Measurements from ENCODE around the gene G3BP1.

G3BP1 gene

GRCh38 chr5:151795426-151795825 is 23.7 kb downstream of the G3BP1 start:
- TF ChIP-seq YY1 (IDR thresholded peaks at IDR 0.05; ENCODE audit: low read depth) (no peak), EGR1 (IDR thresholded peaks at IDR 0.05) (no peak), NFIC (IDR thresholded peaks at IDR 0.05) (no peak), TAF1 (IDR thresholded peaks at IDR 0.05; ENCODE audit: low read depth) (no peak), FOXM1 (IDR thresholded peaks at IDR 0.05; ENCODE audit: borderline replicate concordance, low read depth) (no peak), MAX (IDR thresholded peaks at IDR 0.05) (no peak), CEBPB (IDR thresholded peaks at IDR 0.05) (no peak), REST (IDR thresholded peaks at IDR 0.05; ENCODE audit: low read depth) (no peak), TCF12 (IDR thresholded peaks at IDR 0.05; ENCODE audit: low read depth) (no peak), ZBTB7A (IDR thresholded peaks at IDR 0.05; ENCODE audit: low read depth) (no peak), CREB1 (IDR thresholded peaks at IDR 0.05; ENCODE audit: low read depth) (no peak), TEAD4 (IDR thresholded peaks at IDR 0.05) (no peak), EP300 (IDR thresholded peaks at IDR 0.05; ENCODE audit: borderline replicate concordance) (no peak)

GRCh38 chr5:151798674-151799073 is 26.9 kb downstream of the G3BP1 start:
- TF ChIP-seq YY1 (IDR thresholded peaks at IDR 0.05; ENCODE audit: low read depth) (no peak), EP300 (IDR thresholded peaks at IDR 0.05; ENCODE audit: borderline replicate concordance) (no peak), CREB1 (IDR thresholded peaks at IDR 0.05; ENCODE audit: low read depth) (no peak), CEBPB (IDR thresholded peaks at IDR 0.05) (no peak), NFIC (IDR thresholded peaks at IDR 0.05) (no peak), TEAD4 (IDR thresholded peaks at IDR 0.05) (no peak), MAX (IDR thresholded peaks at IDR 0.05) (no peak)

GRCh38 chr5:151799407-151799806 is 27.7 kb downstream of the G3BP1 start:
- no peak for TF ChIP-seq EP300 (IDR thresholded peaks at IDR 0.05; ENCODE audit: borderline replicate concordance)
- TF ChIP-seq CREB1 (IDR thresholded peaks at IDR 0.05; ENCODE audit: low read depth), result no peak
- no peak for TF ChIP-seq NFIC (IDR thresholded peaks at IDR 0.05)
- TF ChIP-seq ZBTB7A (IDR thresholded peaks at IDR 0.05; ENCODE audit: low read depth), result no peak
- TF ChIP-seq TAF1 (IDR thresholded peaks at IDR 0.05; ENCODE audit: low read depth), result no peak
- TF ChIP-seq RAD21 (IDR thresholded peaks at IDR 0.05; ENCODE audit: low read depth), result no peak
- no peak for TF ChIP-seq TCF12 (IDR thresholded peaks at IDR 0.05; ENCODE audit: low read depth)
- no peak for TF ChIP-seq MAX (IDR thresholded peaks at IDR 0.05)
- no peak for TF ChIP-seq USF1 (IDR thresholded peaks at IDR 0.05)
- no peak for TF ChIP-seq EGR1 (IDR thresholded peaks at IDR 0.05)
- no peak for TF ChIP-seq REST (IDR thresholded peaks at IDR 0.05; ENCODE audit: low read depth)
- no peak for TF ChIP-seq CEBPB (IDR thresholded peaks at IDR 0.05)
- no peak for TF ChIP-seq YY1 (IDR thresholded peaks at IDR 0.05; ENCODE audit: low read depth)
- TF ChIP-seq TEAD4 (IDR thresholded peaks at IDR 0.05), result no peak
- TF ChIP-seq FOXM1 (IDR thresholded peaks at IDR 0.05; ENCODE audit: borderline replicate concordance, low read depth), result no peak

GRCh38 chr5:151800532-151800931 is 28.8 kb downstream of the G3BP1 start:
- TF ChIP-seq YY1 (IDR thresholded peaks at IDR 0.05; ENCODE audit: low read depth) (no peak), EGR1 (IDR thresholded peaks at IDR 0.05) (no peak), CREB1 (IDR thresholded peaks at IDR 0.05; ENCODE audit: low read depth) (no peak), REST (IDR thresholded peaks at IDR 0.05; ENCODE audit: low read depth) (no peak), RAD21 (IDR thresholded peaks at IDR 0.05; ENCODE audit: low read depth) (no peak), NFIC (IDR thresholded peaks at IDR 0.05) (no peak), FOXM1 (IDR thresholded peaks at IDR 0.05; ENCODE audit: borderline replicate concordance, low read depth) (no peak), TCF12 (IDR thresholded peaks at IDR 0.05; ENCODE audit: low read depth) (no peak), TEAD4 (IDR thresholded peaks at IDR 0.05) (no peak), USF1 (IDR thresholded peaks at IDR 0.05) (no peak), TAF1 (IDR thresholded peaks at IDR 0.05; ENCODE audit: low read depth) (no peak), ZBTB7A (IDR thresholded peaks at IDR 0.05; ENCODE audit: low read depth) (no peak), CEBPB (IDR thresholded peaks at IDR 0.05) (no peak), MAX (IDR thresholded peaks at IDR 0.05) (no peak), EP300 (IDR thresholded peaks at IDR 0.05; ENCODE audit: borderline replicate concordance) (no peak)

Measured in Ishikawa (cell line).